Muscle of arm (tissue), 12 donors: ENCODE data around the gene NCAPG2. TPM values are rescaled to one million over a fixed set of nuclear protein-coding genes. Genes with fewer than 3 reads are reported as not detected.
"Not testable (repeated sequence)": the region's sequence is repeated elsewhere in the genome, so short reads cannot be mapped to it uniquely, and the experiment has no call there.

Source experiments
- DNase-seq: peaks from one replicate; pipeline ENCODE4 v3.0.0-alpha.2; 2013
- polyA plus RNA-seq, 12 donors: library from polyadenylated mRNA; unstranded; fragments of 120-200 nt; gene quantifications; one replicate each; pipeline ENCODE4 v1.2.1, GENCODE V29; 2013; ENCODE audit not compliant: insufficient read length in 12 of 12

NCAPG2 gene
- polyA plus RNA-seq, 12 donors = 10.1 to 20.7 (median 15.1) TPM; not detected in 1

- DNase-seq = no peak
Measured at GRCh38 chr7:158716802-158717201, 12.2 kb upstream of the NCAPG2 start.

DNA sequence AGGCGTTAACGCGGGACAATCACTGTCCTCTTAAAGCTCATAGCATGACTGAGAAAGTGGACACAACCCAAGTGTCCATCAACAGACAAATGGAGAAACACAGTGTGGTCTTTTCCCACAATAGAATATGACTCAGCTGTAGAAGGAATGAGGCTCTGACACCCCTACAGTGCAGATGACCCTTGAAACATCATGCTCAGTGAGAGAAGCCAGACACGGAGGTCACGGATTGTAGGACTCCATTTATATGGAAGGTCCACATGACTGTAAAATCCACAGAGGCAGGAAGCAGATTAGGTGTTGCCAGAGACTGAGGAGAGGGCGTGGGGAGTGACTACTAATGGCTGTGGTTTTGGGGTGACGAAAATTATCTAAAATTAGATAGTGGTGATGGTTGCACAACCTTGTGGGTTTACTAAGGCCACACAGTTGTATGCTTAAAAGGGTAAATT, 6.1 kb upstream of the NCAPG2 start:
- no peak for DNase-seq

DNA sequence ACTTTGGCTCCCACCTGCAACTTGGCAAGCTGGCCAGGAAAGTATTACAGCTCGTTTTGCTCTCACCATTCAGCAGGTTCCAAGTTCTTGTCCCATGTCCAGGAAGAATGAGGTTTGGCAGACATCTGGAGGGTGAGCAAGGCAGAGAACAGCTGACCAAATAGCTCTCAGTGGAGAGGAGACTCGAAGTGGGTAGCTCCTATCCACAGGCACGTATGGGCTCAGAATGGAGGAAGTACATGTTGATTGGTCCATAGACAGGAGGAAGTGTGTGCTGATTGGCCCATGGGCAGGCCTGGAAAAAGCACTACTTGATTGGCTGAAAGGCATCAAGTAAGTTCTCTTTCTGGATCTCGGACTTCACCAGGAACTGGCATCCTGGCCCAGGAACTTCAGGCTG, 3.0 kb upstream of the NCAPG2 start:
- DNase-seq = no peak

- DNase-seq = no peak
Measured at GRCh38 chr7:158706710-158707590, 2.3 kb upstream of the NCAPG2 start.

DNA sequence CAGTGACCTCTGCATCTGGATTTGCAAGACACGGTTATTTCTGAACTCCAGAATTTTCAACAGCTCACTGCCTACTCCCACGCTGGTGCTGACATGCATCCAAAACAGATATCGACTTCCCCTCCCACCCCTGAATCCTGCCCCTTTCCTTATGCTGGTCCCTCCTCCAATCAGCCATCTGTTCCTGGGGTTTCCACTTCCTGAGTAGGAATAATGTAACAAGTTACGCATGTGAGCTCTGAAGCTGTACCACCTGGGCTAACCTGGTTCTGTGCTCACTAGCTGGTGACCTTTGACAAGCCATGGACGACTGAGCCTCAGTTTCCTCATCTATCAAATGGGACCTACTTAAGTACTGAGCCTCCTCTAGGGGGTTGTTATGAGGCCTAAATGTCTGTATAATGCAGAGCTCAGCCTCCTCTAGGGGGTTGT, 1.7 kb upstream of the NCAPG2 start:
- DNase-seq = no peak

DNA sequence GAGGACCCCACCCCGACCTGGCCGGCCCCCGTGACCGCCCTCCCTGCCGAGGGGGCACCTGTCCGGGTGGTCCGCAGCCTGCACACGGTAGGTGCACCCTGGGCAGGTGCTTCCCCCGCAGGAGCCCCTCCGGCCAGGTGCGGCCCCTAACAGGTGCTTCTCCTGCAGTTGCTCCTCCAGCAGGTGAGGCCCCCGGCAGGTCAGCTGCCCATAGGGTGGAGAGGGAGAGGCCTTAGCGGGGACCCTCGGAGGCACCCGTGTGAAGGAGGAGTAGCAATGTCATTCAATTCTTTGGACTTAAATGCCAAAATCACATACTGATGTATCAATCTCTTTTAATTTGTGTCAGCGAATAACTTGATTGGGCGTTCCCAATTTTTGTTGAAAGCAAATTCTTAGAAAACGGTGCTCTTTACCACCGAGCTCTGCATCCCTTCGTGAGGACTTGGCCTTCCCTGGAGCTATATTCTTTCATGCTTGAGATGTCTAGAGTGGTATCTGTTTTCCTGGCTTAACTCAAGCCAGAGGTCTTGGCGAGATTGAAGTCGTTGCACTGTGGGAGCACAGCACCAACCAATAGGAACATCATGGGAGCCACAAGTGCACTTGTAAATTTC, 738 bp upstream of the NCAPG2 start:
- DNase-seq = no peak

GRCh38 chr7:158703679-158704523, 703 bp downstream of the NCAPG2 start:
- not testable (repeated sequence) for DNase-seq

GRCh38 chr7:158702944-158703343, 1.7 kb downstream of the NCAPG2 start:
- DNase-seq = no peak

- DNase-seq = no peak
Measured at GRCh38 chr7:158702196-158702595, 2.4 kb downstream of the NCAPG2 start.

DNA sequence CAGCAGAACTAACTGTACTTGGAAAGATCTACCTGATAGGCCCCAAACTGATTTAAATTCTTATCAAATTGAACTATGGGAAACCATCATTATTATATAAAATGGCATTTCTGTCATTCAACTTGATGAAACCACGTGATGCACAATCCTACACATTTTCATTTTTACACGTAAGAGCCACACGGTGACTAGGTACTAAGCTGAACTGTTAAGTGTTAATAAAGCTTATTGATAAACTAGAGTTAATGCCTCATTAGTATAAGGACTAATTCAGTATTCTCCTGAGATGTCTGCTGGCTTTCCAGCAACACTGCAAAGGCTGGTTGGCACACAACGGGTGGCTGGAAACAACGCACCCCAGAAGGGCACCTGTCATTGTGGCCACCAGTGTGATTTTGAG, 4.6 kb downstream of the NCAPG2 start:
- DNase-seq = no peak

DNA sequence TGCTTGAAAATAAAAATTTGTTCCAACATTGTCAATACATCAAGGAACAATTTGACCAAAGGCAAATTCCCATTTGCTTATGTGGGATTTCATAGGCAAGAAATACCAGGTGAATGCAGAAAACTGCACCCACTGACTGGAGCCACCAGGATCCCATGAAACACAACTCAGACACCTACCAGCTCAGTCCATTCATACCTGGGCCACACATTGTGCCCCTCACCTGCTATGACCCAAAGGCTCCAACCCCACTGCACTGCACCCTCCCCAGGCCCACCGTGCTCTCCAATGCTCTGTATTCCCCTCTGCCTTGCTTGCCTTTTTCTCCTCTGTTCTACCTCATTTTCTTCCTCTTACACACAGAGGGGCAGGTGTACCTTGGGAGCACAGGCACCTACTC, 5.3 kb downstream of the NCAPG2 start:
- no peak for DNase-seq

DNA sequence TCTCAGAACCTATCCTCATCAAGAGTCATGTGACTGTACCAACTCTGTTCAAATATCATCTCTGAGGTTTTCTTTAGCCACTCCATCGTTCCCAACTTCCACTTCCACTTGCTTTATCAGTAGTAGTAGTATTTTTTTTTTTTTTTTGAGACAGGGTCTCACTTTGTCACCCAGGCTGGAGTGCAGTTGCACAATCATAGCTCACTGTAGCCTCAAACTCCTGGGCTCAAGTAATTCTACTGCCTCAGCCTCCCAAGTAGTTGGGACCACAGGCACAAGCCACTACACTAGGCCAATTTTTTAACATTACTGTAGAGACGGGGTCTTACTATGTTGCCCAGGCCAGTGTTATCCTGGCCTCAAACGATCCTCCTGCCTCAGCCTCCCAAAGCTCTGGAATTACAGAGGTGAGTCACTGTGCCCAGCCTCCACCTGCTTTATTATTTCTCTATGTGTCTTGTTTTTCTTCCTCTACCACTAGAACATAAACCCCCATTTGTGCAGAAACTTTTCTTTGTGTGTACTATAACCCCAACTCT, 5.9 kb downstream of the NCAPG2 start:
- DNase-seq = no peak

DNA sequence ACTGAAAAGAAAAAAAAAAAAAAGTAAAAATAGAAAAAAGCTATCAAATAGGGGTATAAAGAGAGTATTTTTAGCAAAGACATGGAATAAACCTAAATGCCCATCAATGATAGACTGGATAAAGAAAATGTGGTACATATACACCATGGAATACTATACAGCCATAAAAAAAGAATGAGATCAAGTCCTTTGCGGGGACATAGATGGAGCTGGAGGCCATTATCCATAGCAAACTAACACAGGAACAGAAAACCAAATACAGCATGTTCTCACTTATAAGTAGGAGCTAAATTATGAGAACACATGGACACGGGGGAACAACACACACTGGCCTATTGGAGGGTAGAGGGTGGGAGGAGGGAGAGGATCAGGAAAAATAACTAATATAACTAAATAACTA, 7.0 kb downstream of the NCAPG2 start:
- not testable (repeated sequence) for DNase-seq

DNA sequence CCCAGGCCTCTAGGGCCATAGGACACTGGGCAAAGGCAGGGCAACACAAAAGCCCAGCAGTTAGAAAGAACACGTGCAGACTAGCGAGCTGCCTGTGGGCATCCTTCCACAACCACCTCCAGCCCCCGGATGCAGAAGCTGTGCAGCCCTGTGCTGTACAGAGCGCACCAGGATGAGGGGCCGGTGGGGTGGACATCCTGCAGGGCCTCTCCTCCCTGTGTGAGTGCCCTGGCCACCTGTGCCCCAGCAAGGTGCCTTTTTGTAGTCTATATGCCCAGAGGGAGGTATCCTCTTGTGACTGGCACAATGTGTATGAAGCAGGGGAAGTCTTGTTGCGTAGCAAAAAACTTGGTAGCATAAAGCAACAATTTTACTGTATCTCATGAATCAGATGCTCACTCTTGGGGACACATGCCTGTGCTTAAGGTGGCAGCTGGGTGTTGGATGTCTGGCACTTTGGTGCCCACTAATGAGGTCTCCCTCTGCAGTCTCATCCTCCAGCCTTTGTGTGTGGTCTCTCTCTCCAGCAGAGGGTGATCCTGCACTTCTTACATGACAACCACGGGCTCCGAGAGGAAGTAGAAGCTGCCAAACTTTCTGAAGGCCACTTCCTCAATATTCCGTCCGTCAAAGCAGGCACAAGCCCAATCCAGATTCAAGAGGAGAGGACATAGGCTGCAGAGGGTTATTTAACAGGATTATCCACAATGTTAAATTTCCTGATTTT, 8.7 kb downstream of the NCAPG2 start:
- DNase-seq = peak; percentile 55

DNA sequence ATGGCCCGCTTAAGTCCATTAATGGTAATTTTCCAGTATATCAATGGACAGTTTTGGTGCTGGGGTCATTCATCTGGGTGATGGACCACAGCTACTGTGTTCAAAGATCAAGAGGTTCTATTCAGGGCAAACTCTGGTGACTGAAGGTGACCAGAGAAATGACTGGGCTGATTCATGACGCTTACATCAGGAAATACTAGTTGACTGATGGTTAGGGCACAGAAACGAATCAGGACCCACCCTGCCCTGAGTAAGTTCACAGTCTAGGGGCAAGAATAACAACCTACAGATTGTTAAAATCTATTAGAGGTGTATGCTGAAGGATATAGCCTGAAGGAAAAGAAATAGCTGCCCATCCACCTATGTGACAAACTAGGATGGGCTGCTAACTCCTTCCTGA, 9.5 kb downstream of the NCAPG2 start:
- no peak for DNase-seq

- no peak for DNase-seq
Measured at GRCh38 chr7:158694650-158695049, 10.0 kb downstream of the NCAPG2 start.

DNA sequence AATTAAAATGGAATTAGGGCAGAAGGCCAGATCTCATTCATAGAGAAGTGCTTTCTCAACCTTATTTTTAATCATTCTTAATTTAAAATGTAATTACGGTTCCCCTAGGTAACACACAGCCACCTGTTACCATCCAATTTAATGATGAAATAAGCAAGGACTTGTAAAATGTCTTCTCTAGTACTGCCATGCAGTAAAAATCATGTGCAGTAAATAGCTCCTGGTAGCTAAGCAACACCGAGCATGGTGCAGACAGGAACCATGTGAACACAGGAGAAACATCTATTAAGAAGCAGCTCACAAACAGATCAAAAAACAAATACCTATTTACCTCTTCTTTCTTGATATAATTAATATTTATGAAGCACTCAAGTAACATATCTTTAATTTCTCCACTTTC, 15.1 kb downstream of the NCAPG2 start:
- no peak for DNase-seq

DNA sequence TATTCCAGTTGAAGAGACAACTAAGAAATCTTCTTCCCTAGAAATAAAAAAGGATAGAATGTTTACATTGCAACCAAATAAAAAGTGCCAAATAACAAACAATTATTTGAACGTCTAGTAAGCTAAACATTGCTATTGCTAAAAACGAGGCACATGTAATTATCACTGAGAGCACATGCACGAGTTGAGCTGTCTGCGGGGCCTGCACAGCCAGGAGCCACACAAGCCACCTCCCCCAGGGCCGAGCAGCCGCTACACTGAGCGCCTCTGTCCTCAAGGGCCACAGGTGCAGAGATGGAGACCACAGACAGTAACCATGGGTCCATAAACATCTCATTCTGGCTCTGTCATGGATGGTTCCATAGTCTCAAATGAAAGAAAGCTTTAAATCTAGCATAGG, 17.2 kb downstream of the NCAPG2 start:
- DNase-seq = no peak

GRCh38 chr7:158685693-158686092, 18.9 kb downstream of the NCAPG2 start:
- DNase-seq = no peak

GRCh38 chr7:158684329-158684728, 20.3 kb downstream of the NCAPG2 start:
- no peak for DNase-seq

- DNase-seq = no peak
Measured at GRCh38 chr7:158683541-158683940, 21.1 kb downstream of the NCAPG2 start.
